ENCODE measurements around the gene AIP. TPM values are rescaled to one million over a fixed set of nuclear protein-coding genes. Genes with fewer than 3 reads are reported as not detected.

Gene AIP
- polyA plus RNA-seq, 3 donors, result 76.7 to 132 (median 99.3) TPM

- H3K36me3 ChIP-seq (replicated peaks in 1 of 2; ENCODE audit: control insufficient read depth in 1 of 2, insufficient read depth in 2 of 2, low read length in 2 of 2), result peaks cover 39 to 40% of the 10 kb centered on the region in 2 donors
- WGBS (ENCODE audit: insufficient coverage), result 88% methylated on average over 12 of the region's 19 CpGs
- H3K27me3 ChIP-seq (ENCODE audit: control insufficient read depth in 2 of 2, insufficient read depth in 2 of 2, low read length in 2 of 2), result no peaks in the 10 kb centered on the region
- TF ChIP-seq CTCF (IDR thresholded peaks at IDR 0.05), result no peak
- Mint-ChIP-seq H3K36me3 (peaks cover 44 to 62% of the 10 kb centered on the region in 2 donors), H3K9me3 (peaks cover 0 to 1% (median 0%) of the 10 kb centered on the region in 7 donors), H3K4me3 (peak overlapping the region; percentile 73 to 76), H3K27ac (peak overlapping the region in 3 of 7 donors; percentile 5 to 56 (median 40)), H3K4me1 (peaks cover 41% of the 10 kb centered on the region), H3K27me3 (ENCODE audit: low read depth in 3 of 3) (peaks cover 0 to 8% (median 0%) of the 10 kb centered on the region in 3 donors)
- no peak overlapping the region for H2AFZ ChIP-seq (ENCODE audit: insufficient read depth, low read depth, low read length, poor library complexity, severe bottlenecking)
- intact Hi-C loops (cut with micrococcal nuclease), result loop anchor here (2.0 to 10.0 kb wide), 3 partner anchors 36 to 229 kb away; partner anchors contain the start of gene TMEM134 (in 1 of the 2)
- peaks cover 54% of the 10 kb centered on the region for H3K79me2 ChIP-seq (ENCODE audit: insufficient read depth, low read length)
- DNase-seq, result no peak
- no peak overlapping the region for H3K27ac ChIP-seq (ENCODE audit: low read depth in 1 of 2, low read length in 2 of 2)
- H3K4me3 ChIP-seq (replicated peaks in 1 of 3; ENCODE audit: low read depth in 2 of 3, low read length in 3 of 3), result peak overlapping the region; percentile 14 to 98 (median 18)
- peaks cover 57 to 68% of the 10 kb centered on the region in 2 donors for H3K4me1 ChIP-seq (ENCODE audit: control insufficient read depth in 1 of 2, insufficient read depth in 2 of 2, low read length in 2 of 2)
- peaks cover 76% of the 10 kb centered on the region for H4K20me1 ChIP-seq (ENCODE audit: insufficient read depth, low read length)
- H3K9ac ChIP-seq (ENCODE audit: insufficient read depth, low read length, poor library complexity, severe bottlenecking), result peak overlapping the region; percentile 71
- H3K9me3 ChIP-seq (replicated peaks in 1 of 2; ENCODE audit: control insufficient read depth in 1 of 2, insufficient read depth in 1 of 2, low read length in 2 of 2), result no peaks in the 10 kb centered on the region
- H3K4me2 ChIP-seq (replicated peaks; ENCODE audit: extremely low read depth, low read length, poor library complexity, severe bottlenecking), result peak overlapping the region; percentile 99
Observed at GRCh38 chr11:67503119-67504004, 20.5 kb downstream of the AIP start.
